ENCODE data around the gene PHF2. TPM values are rescaled to one million over a fixed set of nuclear protein-coding genes. Genes with fewer than 3 reads are reported as not detected.

The PHF2 gene
- total and polyA plus RNA-seq, 4 experiments from 2014 or later: 0.48 to 41.2 (median 21.0) TPM

DNA sequence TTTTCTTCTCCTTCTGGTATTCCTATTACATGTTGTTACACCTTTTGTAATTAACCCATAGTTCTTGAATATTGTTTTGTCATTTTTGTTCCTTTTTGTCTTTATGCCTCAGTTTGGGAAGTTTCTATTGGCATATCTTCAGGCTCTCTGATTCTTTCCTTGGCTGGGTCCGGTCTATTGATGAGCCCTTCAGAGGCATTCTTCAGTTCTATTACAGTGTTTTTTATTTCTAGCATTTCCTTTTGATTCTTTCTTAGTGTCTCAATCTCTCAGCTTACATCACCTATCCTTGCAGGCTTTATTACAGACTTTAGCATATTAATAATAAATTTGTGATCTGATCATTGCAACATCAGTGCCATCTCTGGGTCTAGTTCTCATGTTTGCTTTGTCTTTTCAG, 33.8 kb downstream of the PHF2 start:
- no peaks in the 10 kb centered on the region for H3K27me3 ChIP-seq (ENCODE audit: insufficient read depth, low read length)
- H3K4me3 ChIP-seq (ENCODE audit: low read length in 2 of 2): no peak overlapping the region
- peaks cover 0 to 42% (median 22%) of the 10 kb centered on the region in 8 donors for H3K9me3 Mint-ChIP-seq
- no peaks in the 10 kb centered on the region for H3K9me3 ChIP-seq (ENCODE audit: control insufficient read depth in 1 of 2, low read length in 2 of 2)
- H3K27me3 Mint-ChIP-seq: no peaks in the 10 kb centered on the region
- ChIA-PET POLR2A (ENCODE audit: partially characterized antibody) (no interaction called here), CTCF (ENCODE audit: partially characterized antibody) (no interaction called here)
- intact Hi-C loops (cut with micrococcal nuclease): no loop called here
- peaks cover 17 to 26% (median 21%) of the 10 kb centered on the region in 4 donors for H3K4me1 Mint-ChIP-seq
- H3K36me3 ChIP-seq (ENCODE audit: insufficient read depth, low read length): no peaks in the 10 kb centered on the region
- H3K27ac Mint-ChIP-seq: no peak overlapping the region
- no peak overlapping the region for H3K27ac ChIP-seq (ENCODE audit: low read depth, low read length)
- no peak for DNase-seq
- H3K4me1 ChIP-seq (ENCODE audit: insufficient read depth, low read length): peaks cover 16% of the 10 kb centered on the region
- peak overlapping the region in 2 of 8 donors; percentile 25 to 50 for H3K4me3 Mint-ChIP-seq
- H3K36me3 Mint-ChIP-seq: peaks cover 33 to 47% of the 10 kb centered on the region in 2 donors

DNA sequence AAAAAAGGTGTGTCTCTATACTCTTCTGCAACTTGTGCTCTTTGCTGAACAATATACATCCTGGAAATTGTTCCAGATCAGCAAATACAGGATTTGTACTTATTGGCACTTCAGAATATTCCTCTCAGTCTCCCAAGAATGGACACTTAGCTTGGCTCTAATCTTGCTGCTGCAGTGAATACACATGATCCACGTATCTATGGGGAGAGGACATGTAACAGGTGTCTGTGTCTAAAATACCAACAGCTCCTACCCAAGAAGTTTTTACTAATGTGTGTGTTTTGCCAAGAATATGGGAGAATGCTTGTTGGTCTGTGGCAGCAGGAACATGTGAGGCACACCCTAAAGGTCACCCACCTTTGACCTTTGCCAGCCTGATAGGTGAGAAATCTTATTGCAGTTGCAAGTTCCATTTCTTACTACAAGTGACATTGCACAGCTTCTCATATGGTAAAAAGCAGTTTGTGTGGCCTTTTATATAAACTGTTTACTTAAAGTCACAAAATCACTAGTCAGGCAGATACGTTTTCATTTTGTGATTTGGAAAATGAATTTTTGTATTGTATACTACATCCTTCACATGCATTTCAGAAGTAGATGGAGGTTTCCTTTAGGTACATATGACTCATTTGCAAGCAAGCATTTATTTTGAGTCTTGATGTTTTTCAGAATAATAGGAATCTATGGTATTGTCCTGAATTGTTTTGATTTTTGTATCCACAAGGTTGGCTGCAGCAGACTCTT, 35.8 kb downstream of the PHF2 start:
- ChIA-PET POLR2A (ENCODE audit: partially characterized antibody) (interaction anchor here (0.6 to 1.1 kb wide), 2 partner anchors 46 to 1287 kb away, joined by 3 read pairs; partner anchors contain the start of gene NOL8), CTCF (ENCODE audit: partially characterized antibody) (no interaction called here)
- Mint-ChIP-seq H3K4me1 (peaks cover 14 to 21% (median 16%) of the 10 kb centered on the region in 4 donors), H3K9me3 (peaks cover 0 to 35% (median 18%) of the 10 kb centered on the region in 8 donors), H3K27me3 (no peaks in the 10 kb centered on the region), H3K4me3 (peak overlapping the region in 5 of 8 donors; percentile 4 to 48 (median 18)), H3K27ac (peak overlapping the region in 2 of 7 donors; percentile 32 to 70), H3K36me3 (peaks cover 20 to 32% of the 10 kb centered on the region in 2 donors)
- no peaks in the 10 kb centered on the region for H3K9me3 ChIP-seq (ENCODE audit: control insufficient read depth in 1 of 2, low read length in 2 of 2)
- no peaks in the 10 kb centered on the region for H3K36me3 ChIP-seq (ENCODE audit: insufficient read depth, low read length)
- H3K4me3 ChIP-seq (ENCODE audit: low read length in 2 of 2): no peak overlapping the region
- intact Hi-C loops (cut with micrococcal nuclease): no loop called here
- H3K27ac ChIP-seq (ENCODE audit: low read depth, low read length): no peak overlapping the region
- no peaks in the 10 kb centered on the region for H3K27me3 ChIP-seq (ENCODE audit: insufficient read depth, low read length)
- H3K4me1 ChIP-seq (ENCODE audit: insufficient read depth, low read length): peaks cover 16% of the 10 kb centered on the region
- DNase-seq: no peak

- H3K4me3 ChIP-seq (ENCODE audit: low read length in 2 of 2): no peak overlapping the region
- no peaks in the 10 kb centered on the region for H3K9me3 ChIP-seq (ENCODE audit: control insufficient read depth in 1 of 2, low read length in 2 of 2)
- ChIA-PET CTCF (ENCODE audit: partially characterized antibody) (no interaction called here), POLR2A (ENCODE audit: partially characterized antibody) (interaction anchor here (0.6 to 1.1 kb wide), 2 partner anchors 46 to 1288 kb away, joined by 3 read pairs; partner anchors contain the start of gene NOL8)
- H3K27ac Mint-ChIP-seq: peak overlapping the region in 1 of 7 donors; percentile 56
- peak overlapping the region in 1 of 8 donors; percentile 22 for H3K4me3 Mint-ChIP-seq
- intact Hi-C loops (cut with micrococcal nuclease): no loop called here
- peaks cover 0 to 31% (median 18%) of the 10 kb centered on the region in 8 donors for H3K9me3 Mint-ChIP-seq
- no peaks in the 10 kb centered on the region for H3K27me3 Mint-ChIP-seq
- H3K36me3 Mint-ChIP-seq: peaks cover 19 to 29% of the 10 kb centered on the region in 2 donors
- H3K27me3 ChIP-seq (ENCODE audit: insufficient read depth, low read length): no peaks in the 10 kb centered on the region
- H3K36me3 ChIP-seq (ENCODE audit: insufficient read depth, low read length): no peaks in the 10 kb centered on the region
- H3K4me1 ChIP-seq (ENCODE audit: insufficient read depth, low read length): peaks cover 16% of the 10 kb centered on the region
- no peak overlapping the region for H3K27ac ChIP-seq (ENCODE audit: low read depth, low read length)
- DNase-seq: no peak
- H3K4me1 Mint-ChIP-seq: peaks cover 15 to 23% (median 16%) of the 10 kb centered on the region in 4 donors
Observed at GRCh38 chr9:93612796-93613154, 36.4 kb downstream of the PHF2 start.

- H3K36me3 ChIP-seq (ENCODE audit: insufficient read depth, low read length): no peaks in the 10 kb centered on the region
- no peak overlapping the region for H3K27ac ChIP-seq (ENCODE audit: low read depth, low read length)
- Mint-ChIP-seq H3K9me3 (peaks cover 0 to 29% (median 18%) of the 10 kb centered on the region in 8 donors), H3K36me3 (peaks cover 18 to 29% of the 10 kb centered on the region in 2 donors), H3K4me3 (no peak overlapping the region), H3K27me3 (no peaks in the 10 kb centered on the region), H3K4me1 (peaks cover 17 to 27% (median 19%) of the 10 kb centered on the region in 4 donors), H3K27ac (no peak overlapping the region)
- CTCF ChIA-PET (ENCODE audit: partially characterized antibody): no interaction called here
- no peaks in the 10 kb centered on the region for H3K27me3 ChIP-seq (ENCODE audit: insufficient read depth, low read length)
- POLR2A ChIA-PET (ENCODE audit: partially characterized antibody): no interaction called here
- intact Hi-C loops (cut with micrococcal nuclease): no loop called here
- no peak for DNase-seq
- H3K9me3 ChIP-seq (ENCODE audit: control insufficient read depth in 1 of 2, low read length in 2 of 2): no peaks in the 10 kb centered on the region
- H3K4me3 ChIP-seq (ENCODE audit: low read length in 2 of 2): no peak overlapping the region
- peaks cover 20% of the 10 kb centered on the region for H3K4me1 ChIP-seq (ENCODE audit: insufficient read depth, low read length)
Observed at GRCh38 chr9:93613174-93613573, 36.8 kb downstream of the PHF2 start.

GRCh38 chr9:93613791-93614190, 37.4 kb downstream of the PHF2 start:
- intact Hi-C loops (cut with micrococcal nuclease): no loop called here
- Mint-ChIP-seq H3K27ac (no peak overlapping the region), H3K36me3 (peaks cover 18 to 27% of the 10 kb centered on the region in 2 donors), H3K27me3 (no peaks in the 10 kb centered on the region), H3K4me1 (peaks cover 21 to 32% (median 24%) of the 10 kb centered on the region in 4 donors), H3K9me3 (peaks cover 0 to 23% (median 17%) of the 10 kb centered on the region in 8 donors), H3K4me3 (no peak overlapping the region)
- Histone ChIP-seq H3K36me3 (ENCODE audit: insufficient read depth, low read length) (no peaks in the 10 kb centered on the region), H3K4me1 (ENCODE audit: insufficient read depth, low read length) (peaks cover 22% of the 10 kb centered on the region), H3K9me3 (ENCODE audit: control insufficient read depth in 1 of 2, low read length in 2 of 2) (no peaks in the 10 kb centered on the region), H3K27me3 (ENCODE audit: insufficient read depth, low read length) (no peaks in the 10 kb centered on the region), H3K4me3 (ENCODE audit: low read length in 2 of 2) (no peak overlapping the region), H3K27ac (ENCODE audit: low read depth, low read length) (no peak overlapping the region)
- CTCF ChIA-PET (ENCODE audit: partially characterized antibody): no interaction called here
- no peak for DNase-seq
- POLR2A ChIA-PET (ENCODE audit: partially characterized antibody): no interaction called here

GRCh38 chr9:93614830-93615468, 38.6 kb downstream of the PHF2 start:
- POLR2A ChIA-PET (ENCODE audit: partially characterized antibody): no interaction called here
- intact Hi-C loops (cut with micrococcal nuclease): no loop called here
- Mint-ChIP-seq H3K36me3 (peaks cover 11 to 17% of the 10 kb centered on the region in 2 donors), H3K4me3 (no peak overlapping the region), H3K9me3 (peaks cover 0 to 11% (median 8%) of the 10 kb centered on the region in 8 donors), H3K27ac (no peak overlapping the region), H3K4me1 (peaks cover 21 to 33% (median 25%) of the 10 kb centered on the region in 4 donors), H3K27me3 (no peaks in the 10 kb centered on the region)
- Histone ChIP-seq H3K36me3 (ENCODE audit: insufficient read depth, low read length) (no peaks in the 10 kb centered on the region), H3K9me3 (ENCODE audit: control insufficient read depth in 1 of 2, low read length in 2 of 2) (no peaks in the 10 kb centered on the region), H3K4me3 (ENCODE audit: low read length in 2 of 2) (no peak overlapping the region), H3K27me3 (ENCODE audit: insufficient read depth, low read length) (no peaks in the 10 kb centered on the region), H3K4me1 (ENCODE audit: insufficient read depth, low read length) (peaks cover 22% of the 10 kb centered on the region), H3K27ac (ENCODE audit: low read depth, low read length) (no peak overlapping the region)
- CTCF ChIA-PET (ENCODE audit: partially characterized antibody): no interaction called here
- no peak for DNase-seq

GRCh38 chr9:93616044-93616443, 39.7 kb downstream of the PHF2 start:
- no peaks in the 10 kb centered on the region for H3K27me3 ChIP-seq (ENCODE audit: insufficient read depth, low read length)
- ChIA-PET POLR2A (ENCODE audit: partially characterized antibody) (no interaction called here), CTCF (ENCODE audit: partially characterized antibody) (no interaction called here)
- intact Hi-C loops (cut with micrococcal nuclease): no loop called here
- Mint-ChIP-seq H3K4me3 (no peak overlapping the region), H3K27ac (no peak overlapping the region), H3K27me3 (no peaks in the 10 kb centered on the region), H3K36me3 (peaks cover 5 to 7% of the 10 kb centered on the region in 2 donors), H3K9me3 (peaks cover 0 to 2% (median 0%) of the 10 kb centered on the region in 8 donors), H3K4me1 (peaks cover 21 to 33% (median 27%) of the 10 kb centered on the region in 4 donors)
- no peaks in the 10 kb centered on the region for H3K36me3 ChIP-seq (ENCODE audit: insufficient read depth, low read length)
- peaks cover 22% of the 10 kb centered on the region for H3K4me1 ChIP-seq (ENCODE audit: insufficient read depth, low read length)
- H3K9me3 ChIP-seq (ENCODE audit: control insufficient read depth in 1 of 2, low read length in 2 of 2): no peaks in the 10 kb centered on the region
- no peak overlapping the region for H3K4me3 ChIP-seq (ENCODE audit: low read length in 2 of 2)
- no peak overlapping the region for H3K27ac ChIP-seq (ENCODE audit: low read depth, low read length)
- no peak for DNase-seq

Measured in CD4-positive, alpha-beta memory T cell (primary cell).